Measurements from ENCODE around the gene DRD1. TPM values are rescaled to one million over a fixed set of nuclear protein-coding genes. Genes with fewer than 3 reads are reported as not detected.

The DRD1 gene
- total RNA-seq, 3 donors from 2014 or later (not counting 1 experiment from before 2014, with no cell fraction given) = not detected

GRCh38 chr5:175422058-175422457 lies 21.9 kb downstream of the DRD1 start:
- H3K4me3 Mint-ChIP-seq = no peak overlapping the region
- no peaks in the 10 kb centered on the region for H3K4me1 ChIP-seq (ENCODE audit: control insufficient read depth, insufficient read depth, low read length)
- WGBS (ENCODE audit: insufficient coverage) = 85% methylated on average over 1 of the region's 2 CpGs
- ATAC-seq = no peak
- H3K27ac ChIP-seq (ENCODE audit: low read length) = no peak overlapping the region
- H3K4me3 ChIP-seq (ENCODE audit: low read length) = no peak overlapping the region
- H3K4me1 Mint-ChIP-seq = no peaks in the 10 kb centered on the region
- no peak overlapping the region for H3K27ac Mint-ChIP-seq
- H3K27me3 ChIP-seq (ENCODE audit: control insufficient read depth, insufficient read depth, low read length) = no peaks in the 10 kb centered on the region
- H3K9me3 Mint-ChIP-seq = peaks cover 0 to 8% of the 10 kb centered on the region in 2 donors
- DNase-seq = no peak
- no peaks in the 10 kb centered on the region for H3K9me3 ChIP-seq (ENCODE audit: control insufficient read depth, insufficient read depth, low read length)
- intact Hi-C loops (cut with micrococcal nuclease) = no loop called here
- H3K36me3 ChIP-seq (ENCODE audit: control insufficient read depth, insufficient read depth, low read length) = no peaks in the 10 kb centered on the region
- H3K36me3 Mint-ChIP-seq = no peaks in the 10 kb centered on the region
- no peak for TF ChIP-seq CTCF (IDR thresholded peaks at IDR 0.05)
- H3K27me3 Mint-ChIP-seq (ENCODE audit: low read depth in 2 of 2) = peaks cover 16 to 23% of the 10 kb centered on the region in 2 donors

GRCh38 chr5:175420383-175420782 lies 23.6 kb downstream of the DRD1 start:
- Mint-ChIP-seq H3K4me1 (no peaks in the 10 kb centered on the region), H3K27ac (no peak overlapping the region), H3K9me3 (peaks cover 0 to 8% of the 10 kb centered on the region in 2 donors), H3K36me3 (no peaks in the 10 kb centered on the region), H3K27me3 (ENCODE audit: low read depth in 2 of 2) (peaks cover 19 to 23% of the 10 kb centered on the region in 2 donors), H3K4me3 (no peak overlapping the region)
- H3K4me1 ChIP-seq (ENCODE audit: control insufficient read depth, insufficient read depth, low read length) = no peaks in the 10 kb centered on the region
- H3K27me3 ChIP-seq (ENCODE audit: control insufficient read depth, insufficient read depth, low read length) = no peaks in the 10 kb centered on the region
- DNase-seq (no peak), ATAC-seq (no peak)
- intact Hi-C loops (cut with micrococcal nuclease) = no loop called here
- no peak overlapping the region for H3K27ac ChIP-seq (ENCODE audit: low read length)
- TF ChIP-seq CTCF (IDR thresholded peaks at IDR 0.05) = no peak
- H3K9me3 ChIP-seq (ENCODE audit: control insufficient read depth, insufficient read depth, low read length) = no peaks in the 10 kb centered on the region
- H3K4me3 ChIP-seq (ENCODE audit: low read length) = no peak overlapping the region
- no peaks in the 10 kb centered on the region for H3K36me3 ChIP-seq (ENCODE audit: control insufficient read depth, insufficient read depth, low read length)

GRCh38 chr5:175418251-175418650 lies 25.7 kb downstream of the DRD1 start:
- Histone ChIP-seq H3K36me3 (ENCODE audit: control insufficient read depth, insufficient read depth, low read length) (no peaks in the 10 kb centered on the region), H3K27me3 (ENCODE audit: control insufficient read depth, insufficient read depth, low read length) (no peaks in the 10 kb centered on the region), H3K27ac (ENCODE audit: low read length) (no peak overlapping the region), H3K4me1 (ENCODE audit: control insufficient read depth, insufficient read depth, low read length) (no peaks in the 10 kb centered on the region), H3K4me3 (ENCODE audit: low read length) (no peak overlapping the region), H3K9me3 (ENCODE audit: control insufficient read depth, insufficient read depth, low read length) (no peaks in the 10 kb centered on the region)
- H3K27me3 Mint-ChIP-seq (ENCODE audit: low read depth in 2 of 2) = peaks cover 13 to 22% of the 10 kb centered on the region in 2 donors
- DNase-seq = no peak
- no peak overlapping the region for H3K27ac Mint-ChIP-seq
- TF ChIP-seq CTCF (IDR thresholded peaks at IDR 0.05) = no peak
- H3K36me3 Mint-ChIP-seq = no peaks in the 10 kb centered on the region
- no peak overlapping the region for H3K4me3 Mint-ChIP-seq
- intact Hi-C loops (cut with micrococcal nuclease) = no loop called here
- H3K4me1 Mint-ChIP-seq = no peaks in the 10 kb centered on the region
- H3K9me3 Mint-ChIP-seq = peaks cover 0 to 9% of the 10 kb centered on the region in 2 donors
- WGBS (ENCODE audit: insufficient coverage) = 100% methylated on average over 1 of the region's 1 CpG
- ATAC-seq = no peak

- Mint-ChIP-seq H3K36me3 (no peaks in the 10 kb centered on the region), H3K27ac (no peak overlapping the region), H3K4me3 (no peak overlapping the region), H3K9me3 (peaks cover 0 to 7% of the 10 kb centered on the region in 2 donors), H3K4me1 (no peaks in the 10 kb centered on the region), H3K27me3 (ENCODE audit: low read depth in 2 of 2) (peaks cover 10 to 22% of the 10 kb centered on the region in 2 donors)
- no peaks in the 10 kb centered on the region for H3K27me3 ChIP-seq (ENCODE audit: control insufficient read depth, insufficient read depth, low read length)
- no peaks in the 10 kb centered on the region for H3K4me1 ChIP-seq (ENCODE audit: control insufficient read depth, insufficient read depth, low read length)
- no peak overlapping the region for H3K27ac ChIP-seq (ENCODE audit: low read length)
- no peak for DNase-seq
- no peaks in the 10 kb centered on the region for H3K9me3 ChIP-seq (ENCODE audit: control insufficient read depth, insufficient read depth, low read length)
- TF ChIP-seq CTCF (IDR thresholded peaks at IDR 0.05) = no peak
- no peaks in the 10 kb centered on the region for H3K36me3 ChIP-seq (ENCODE audit: control insufficient read depth, insufficient read depth, low read length)
- WGBS (ENCODE audit: insufficient coverage) = 90% methylated on average over 2 of the region's 2 CpGs
- no peak overlapping the region for H3K4me3 ChIP-seq (ENCODE audit: low read length)
- intact Hi-C loops (cut with micrococcal nuclease) = no loop called here
- no peak for ATAC-seq
These were observed 26.6 kb downstream of the DRD1 start for GRCh38 chr5:175417384-175417783.

Data from natural killer cell (primary cell).